ENCODE measurements around the gene AXIN2.
A peak's percentile ranks its signal among the peaks of the same experiment; 100 is the strongest.

The AXIN2 gene

DNA sequence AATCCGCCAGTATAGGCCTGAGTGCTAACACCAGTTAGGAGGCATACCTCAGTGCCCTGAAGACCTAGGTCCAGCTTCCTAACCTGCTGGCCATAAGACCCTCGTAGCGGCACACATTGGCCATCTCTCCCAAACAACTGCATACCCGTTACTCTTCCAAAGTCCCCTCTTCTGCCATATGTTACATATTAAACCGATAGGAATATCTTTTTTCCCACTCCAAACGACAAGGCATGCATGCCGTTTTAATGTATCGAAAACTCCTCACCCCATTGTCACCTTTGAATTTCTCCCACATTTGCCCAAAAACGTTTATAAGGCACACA is 721 bp upstream of the AXIN2 start:
- H3K27me3 ChIP-seq: peaks cover 42% of the 10 kb centered on the region
- TF ChIP-seq, protein P1, sequence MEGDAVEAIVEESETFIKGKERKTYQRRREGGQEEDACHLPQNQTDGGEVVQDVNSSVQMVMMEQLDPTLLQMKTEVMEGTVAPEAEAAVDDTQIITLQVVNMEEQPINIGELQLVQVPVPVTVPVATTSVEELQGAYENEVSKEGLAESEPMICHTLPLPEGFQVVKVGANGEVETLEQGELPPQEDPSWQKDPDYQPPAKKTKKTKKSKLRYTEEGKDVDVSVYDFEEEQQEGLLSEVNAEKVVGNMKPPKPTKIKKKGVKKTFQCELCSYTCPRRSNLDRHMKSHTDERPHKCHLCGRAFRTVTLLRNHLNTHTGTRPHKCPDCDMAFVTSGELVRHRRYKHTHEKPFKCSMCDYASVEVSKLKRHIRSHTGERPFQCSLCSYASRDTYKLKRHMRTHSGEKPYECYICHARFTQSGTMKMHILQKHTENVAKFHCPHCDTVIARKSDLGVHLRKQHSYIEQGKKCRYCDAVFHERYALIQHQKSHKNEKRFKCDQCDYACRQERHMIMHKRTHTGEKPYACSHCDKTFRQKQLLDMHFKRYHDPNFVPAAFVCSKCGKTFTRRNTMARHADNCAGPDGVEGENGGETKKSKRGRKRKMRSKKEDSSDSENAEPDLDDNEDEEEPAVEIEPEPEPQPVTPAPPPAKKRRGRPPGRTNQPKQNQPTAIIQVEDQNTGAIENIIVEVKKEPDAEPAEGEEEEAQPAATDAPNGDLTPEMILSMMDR (IDR thresholded peaks at IDR 0.05; ENCODE audit: low read depth, low read length): no peak
- H3K4me1 ChIP-seq: no peaks in the 10 kb centered on the region
- no peaks in the 10 kb centered on the region for H3K36me3 ChIP-seq
- peaks cover 3% of the 10 kb centered on the region; the same call in 1 of the 2 replicates for H3K9me3 ChIP-seq
- no peak for DNase-seq
- peak overlapping the region; percentile 57 for H3K4me3 ChIP-seq (ENCODE audit: low read depth, low read length)

DNA sequence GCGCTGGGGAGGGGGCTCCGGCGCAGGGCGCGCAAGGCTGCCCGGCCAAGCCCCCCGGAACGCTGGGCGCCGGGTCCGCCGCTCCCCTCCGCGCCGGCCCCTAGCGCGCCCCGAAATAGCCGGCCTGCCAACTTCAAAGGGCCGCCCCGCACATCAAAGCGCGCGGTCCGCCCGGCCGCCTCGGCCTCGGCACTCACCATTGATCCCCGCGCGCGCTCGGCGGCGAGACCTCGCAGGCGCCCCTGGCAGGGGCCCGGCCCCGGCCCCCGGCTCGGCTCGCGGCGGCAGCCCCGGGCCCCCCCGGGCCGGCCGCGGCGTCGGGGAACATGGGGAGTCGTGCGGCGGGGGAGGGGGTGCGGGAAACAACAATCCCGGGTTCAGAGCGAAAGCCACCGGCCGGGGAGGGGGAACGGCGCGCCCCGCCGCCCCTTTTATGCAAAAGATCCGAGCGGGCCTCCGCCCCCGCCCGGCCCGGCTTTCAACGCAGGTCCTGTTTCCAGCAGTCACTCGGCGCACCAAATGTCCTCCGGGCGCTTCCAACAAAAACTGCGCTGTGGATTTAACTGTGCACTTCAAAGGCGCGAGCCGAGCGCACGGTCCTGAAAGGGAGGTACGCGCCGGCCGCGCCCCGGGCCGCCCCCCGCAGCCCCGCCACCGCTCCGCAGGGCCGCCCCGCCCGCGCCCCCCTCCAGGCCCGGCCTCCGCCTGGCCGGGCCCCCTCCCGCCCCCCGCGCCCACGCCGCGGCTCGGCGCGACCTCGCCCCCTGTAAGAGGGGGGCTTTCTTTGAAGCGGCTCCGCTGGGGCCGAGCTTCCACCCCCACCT is 608 bp downstream of the AXIN2 start:
- Histone ChIP-seq H3K27me3 (peaks cover 46% of the 10 kb centered on the region), H3K9me3 (peaks cover 3% of the 10 kb centered on the region; the same call in 1 of the 2 replicates), H3K4me3 (ENCODE audit: low read depth, low read length) (peak overlapping the region; percentile 66), H3K36me3 (no peaks in the 10 kb centered on the region), H3K4me1 (no peaks in the 10 kb centered on the region)
- TF ChIP-seq, protein P1 (IDR thresholded peaks at IDR 0.05; ENCODE audit: low read depth, low read length): no peak
- DNase-seq: peak; percentile 78

DNA sequence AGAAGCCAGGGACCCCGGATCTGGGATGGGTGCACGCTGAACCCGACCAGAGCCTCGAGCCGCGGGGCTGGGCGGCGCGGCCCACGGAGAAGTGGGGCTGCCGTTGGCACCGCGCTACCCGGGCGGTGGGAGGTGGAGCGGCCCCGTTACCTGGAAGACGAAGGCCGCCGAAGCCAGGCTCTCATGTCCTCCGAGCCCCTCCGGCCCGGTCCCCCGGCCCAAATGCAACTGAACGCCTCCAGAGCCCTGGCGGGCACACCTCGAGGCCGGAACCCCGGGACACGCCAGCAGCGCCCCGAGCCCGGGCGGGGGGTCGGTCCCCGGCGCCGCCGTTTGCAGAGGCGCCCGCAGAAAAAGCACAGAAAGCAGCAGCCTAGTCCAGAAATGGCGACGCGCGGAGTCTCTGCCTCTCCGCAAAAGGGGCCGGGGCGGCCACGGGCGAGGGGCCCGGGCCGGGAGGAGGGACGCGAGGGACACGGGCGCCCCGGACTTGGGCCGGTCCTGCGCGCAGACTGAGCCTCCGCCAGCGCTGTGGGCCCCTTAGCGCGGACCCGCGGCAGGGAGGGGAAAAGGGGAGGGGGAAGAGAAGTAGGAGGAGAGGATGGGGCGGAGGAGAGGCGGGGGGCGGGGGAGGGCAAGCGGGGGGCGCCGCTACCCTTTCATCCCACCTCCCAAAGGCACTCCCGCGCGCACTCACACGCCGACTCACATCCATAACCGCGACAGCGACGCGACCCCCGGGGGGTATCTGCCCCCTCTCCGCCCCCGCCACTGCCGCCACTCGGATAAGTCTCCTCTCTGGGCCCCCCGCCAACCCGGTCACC is 1.4 kb downstream of the AXIN2 start:
- Histone ChIP-seq H3K4me1 (no peaks in the 10 kb centered on the region), H3K9me3 (peaks cover 3% of the 10 kb centered on the region; the same call in 1 of the 2 replicates), H3K27me3 (peaks cover 46% of the 10 kb centered on the region), H3K36me3 (no peaks in the 10 kb centered on the region), H3K4me3 (ENCODE audit: low read depth, low read length) (peak overlapping the region; percentile 41)
- TF ChIP-seq, protein P1 (IDR thresholded peaks at IDR 0.05; ENCODE audit: low read depth, low read length): no peak
- peak; percentile 17 for DNase-seq

DNA sequence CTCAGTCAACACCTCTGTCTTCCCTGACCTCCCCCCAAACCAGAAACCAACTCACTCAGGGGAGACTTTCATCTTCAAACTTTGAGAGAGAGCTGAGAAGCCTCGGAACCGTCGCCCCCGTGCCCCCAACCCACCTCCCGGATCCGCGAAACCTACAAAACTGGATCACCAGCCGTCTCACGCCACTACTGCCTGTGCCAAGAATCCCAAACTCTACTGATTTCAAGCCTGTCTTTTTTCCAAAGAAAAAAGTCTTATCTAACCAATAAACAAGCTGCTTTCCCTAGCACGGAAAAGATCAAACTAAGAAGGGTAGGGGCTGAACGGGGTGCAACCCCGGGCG is 2.0 kb downstream of the AXIN2 start:
- TF ChIP-seq, protein P1 (IDR thresholded peaks at IDR 0.05; ENCODE audit: low read depth, low read length): no peak
- Histone ChIP-seq H3K4me1 (no peaks in the 10 kb centered on the region), H3K27me3 (peaks cover 46% of the 10 kb centered on the region), H3K4me3 (ENCODE audit: low read depth, low read length) (no peak overlapping the region; the same call in 1 of the 2 replicates), H3K9me3 (peaks cover 3% of the 10 kb centered on the region; the same call in 1 of the 2 replicates), H3K36me3 (no peaks in the 10 kb centered on the region)
- DNase-seq: no peak

DNA sequence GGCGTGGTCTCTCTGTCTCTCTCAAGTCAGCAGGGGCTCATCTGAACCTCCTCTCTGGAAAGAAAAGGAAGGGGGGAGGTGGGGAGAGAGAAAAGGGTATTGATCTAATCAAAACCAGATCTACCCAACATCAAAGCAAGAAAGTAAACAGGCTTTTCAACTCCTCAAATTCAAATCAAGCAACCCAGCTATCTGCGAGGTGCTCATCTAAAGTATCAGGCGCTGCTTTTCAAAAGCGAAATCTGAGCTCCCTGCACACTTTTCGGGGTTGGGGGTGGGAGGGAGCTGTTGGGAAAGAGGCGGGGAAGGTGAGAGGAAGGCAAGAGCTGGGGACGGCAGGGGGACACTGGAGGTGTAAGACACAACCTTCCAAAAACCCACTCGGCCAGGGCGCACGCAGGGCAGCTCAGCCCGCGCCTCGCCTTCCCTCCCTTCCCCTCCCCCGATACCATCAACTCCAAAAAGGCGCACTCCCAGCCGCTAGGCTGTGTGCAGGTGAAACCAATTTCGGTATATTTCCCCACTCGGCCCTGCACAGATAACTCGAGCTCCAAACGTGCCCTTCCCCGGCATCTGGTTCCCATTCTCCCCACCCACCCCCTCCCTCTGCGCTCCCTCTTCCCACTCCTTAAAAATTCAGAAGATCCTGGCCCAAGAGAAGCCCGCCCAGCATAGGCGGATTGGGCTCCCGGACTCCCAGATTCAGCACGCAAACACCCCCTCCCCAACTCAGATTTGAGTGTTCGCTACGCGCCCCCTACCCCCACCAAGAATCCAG is 2.6 kb downstream of the AXIN2 start:
- Histone ChIP-seq H3K36me3 (no peaks in the 10 kb centered on the region), H3K4me1 (no peaks in the 10 kb centered on the region), H3K27me3 (peaks cover 52% of the 10 kb centered on the region), H3K4me3 (ENCODE audit: low read depth, low read length) (no peak overlapping the region), H3K9me3 (peaks cover 3% of the 10 kb centered on the region; the same call in 1 of the 2 replicates)
- DNase-seq: no peak
- TF ChIP-seq, protein P1 (IDR thresholded peaks at IDR 0.05; ENCODE audit: low read depth, low read length): no peak

Data from BE2C (cell line).